ENCODE measurements around the gene RUFY2.
"Not testable (repeated sequence)": the region's sequence is repeated elsewhere in the genome, so short reads cannot be mapped to it uniquely, and the experiment has no call there.

RUFY2 gene

GRCh38 chr10:68333058-68333395 is 74.0 kb downstream of the RUFY2 start:
- no peak for TF ChIP-seq CTCF (conservative IDR thresholded peaks at IDR 0.05; ENCODE audit: low read depth, low read length)
- peak overlapping the region; percentile 93 for H3K4me3 ChIP-seq (ENCODE audit: low read depth, low read length)
- DNase-seq (ENCODE audit: low read depth): no peak

- H3K4me3 ChIP-seq (ENCODE audit: low read depth, low read length): peak within 1 kb of the TSS; percentile 93
- peak; percentile 83 for DNase-seq (ENCODE audit: low read depth)
- TF ChIP-seq CTCF (conservative IDR thresholded peaks at IDR 0.05; ENCODE audit: low read depth, low read length): peak; percentile 71
Measured at GRCh38 chr10:68332259-68333057, 74.6 kb downstream of the RUFY2 start, which contains the start of gene PBLD. Gene PBLD, minus strand, starts transcription at chr10:68332928. Its CDS starts 26,084 bp downstream, at chr10:68306844.

GRCh38 chr10:68331455-68332258 is 75.4 kb downstream of the RUFY2 start, which contains the start of gene HNRNPH3:
Gene HNRNPH3, plus strand, starts transcription at chr10:68332064. Its CDS starts 5,158 bp downstream, at chr10:68337222.
- TF ChIP-seq CTCF (conservative IDR thresholded peaks at IDR 0.05; ENCODE audit: low read depth, low read length): no peak
- peak within 1 kb of the TSS; percentile 93 for H3K4me3 ChIP-seq (ENCODE audit: low read depth, low read length)
- peak; percentile 99 for DNase-seq (ENCODE audit: low read depth)

GRCh38 chr10:68330852-68331454 is 76.1 kb downstream of the RUFY2 start:
- peak overlapping the region; percentile 93 for H3K4me3 ChIP-seq (ENCODE audit: low read depth, low read length)
- no peak for TF ChIP-seq CTCF (conservative IDR thresholded peaks at IDR 0.05; ENCODE audit: low read depth, low read length)
- DNase-seq (ENCODE audit: low read depth): peak; percentile 30

GRCh38 chr10:68329506-68329861 is 77.6 kb downstream of the RUFY2 start:
- no peak for TF ChIP-seq CTCF (conservative IDR thresholded peaks at IDR 0.05; ENCODE audit: low read depth, low read length)
- H3K4me3 ChIP-seq (ENCODE audit: low read depth, low read length): no peak overlapping the region
- DNase-seq (ENCODE audit: low read depth): no peak

GRCh38 chr10:68327889-68328786 is 78.9 kb downstream of the RUFY2 start:
- peak; percentile 84 for DNase-seq (ENCODE audit: low read depth)
- TF ChIP-seq CTCF (conservative IDR thresholded peaks at IDR 0.05; ENCODE audit: low read depth, low read length): no peak
- H3K4me3 ChIP-seq (ENCODE audit: low read depth, low read length): peak overlapping the region; percentile 0

- H3K4me3 ChIP-seq (ENCODE audit: low read depth, low read length); DNase-seq (ENCODE audit: low read depth): not testable (repeated sequence)
Measured at GRCh38 chr10:68324396-68324795, 82.7 kb downstream of the RUFY2 start.

Measured in choroid plexus epithelial cell (primary cell).